WTC11 (cell line): Measurements from ENCODE around the gene MIEF1.

Experiments
- ATF6 ChIP-seq: sonication (generic); formaldehyde crosslinking; IDR thresholded peaks from 2 replicates; pipeline ENCODE4 v1.8.1; 2023; ENCODE audit warnings: mild to moderate bottlenecking, missing genetic modification reagents
- CREM ChIP-seq: sonication (generic); formaldehyde crosslinking; IDR thresholded peaks from 2 replicates; pipeline ENCODE4 v1.8.1; 2022; ENCODE audit warnings: mild to moderate bottlenecking, missing genetic modification reagents, moderate library complexity
- CTCF ChIP-seq: fragments of 200-600 bp; IDR thresholded peaks from 2 replicates; pipeline ENCODE4 v1.8.0; 2022; ENCODE audit warnings: antibody characterized with exemption
- ELF4 ChIP-seq: sonication (generic); formaldehyde crosslinking; IDR thresholded peaks from 2 replicates; pipeline ENCODE4 v1.8.1; 2022; ENCODE audit warnings: low read depth, mild to moderate bottlenecking, moderate library complexity, missing genetic modification reagents
- FOXK1 ChIP-seq: sonication (generic); formaldehyde crosslinking; IDR thresholded peaks from 2 replicates; pipeline ENCODE4 v1.8.0; 2022; ENCODE audit warnings: mild to moderate bottlenecking, moderate library complexity, missing genetic modification reagents
- FOXP4 ChIP-seq: sonication (generic); formaldehyde crosslinking; IDR thresholded peaks from 2 replicates; pipeline ENCODE4 v1.8.0; 2022; ENCODE audit warnings: mild to moderate bottlenecking, missing genetic modification reagents
- RORB ChIP-seq: fragments of 250-450 bp; sonication (Bioruptor Pico); IDR thresholded peaks from 2 replicates; pipeline ENCODE4 v1.9.0; 2021; ENCODE audit warnings: mild to moderate bottlenecking
- SP1 ChIP-seq: sonication (generic); formaldehyde crosslinking; conservative IDR thresholded peaks from 2 replicates; pipeline ENCODE4 v1.8.1; 2022; ENCODE audit warnings: missing genetic modification reagents
- TCF7 ChIP-seq: sonication (generic); formaldehyde crosslinking; IDR thresholded peaks from 2 replicates; pipeline ENCODE4 v1.8.0; 2022; ENCODE audit warnings: mild to moderate bottlenecking, low read depth, missing genetic modification reagents, moderate library complexity
- TEAD1 ChIP-seq: sonication (generic); formaldehyde crosslinking; IDR thresholded peaks from 2 replicates; pipeline ENCODE4 v1.8.0; 2022; ENCODE audit warnings: mild to moderate bottlenecking, missing genetic modification reagents

- no peak for TF ChIP-seq FOXK1 (CRISPR knock-in tag)
- no peak for TF ChIP-seq CTCF
- TF ChIP-seq ELF4, result no peak
- no peak for TF ChIP-seq TCF7
- TF ChIP-seq FOXP4 (CRISPR knock-in tag), result no peak
- TF ChIP-seq SP1 (CRISPR knock-in tag), result no peak
- TF ChIP-seq TEAD1 (CRISPR knock-in tag), result no peak
- TF ChIP-seq RORB (CRISPR knock-in tag), result no peak
- no peak for TF ChIP-seq CREM (CRISPR knock-in tag)
- TF ChIP-seq ATF6, result no peak
Measured at GRCh38 chr22:39503630-39504029, 1.5 kb downstream of the MIEF1 start.
